H9 (cell line): ENCODE data around the gene MT4. TPM values are rescaled to one million over a fixed set of nuclear protein-coding genes. Genes with fewer than 3 reads are reported as not detected.

Experiments
- DNase-seq: peaks from one replicate; pipeline ENCODE4 v3.0.0-alpha.2; 2017
- H2AFZ ChIP-seq: one replicate; pipeline ENCODE4 v1.6.1; 2013; ENCODE audit warnings: mild to moderate bottlenecking, low read length, control low read depth, moderate library complexity
- H2AK5ac ChIP-seq: 2 replicates; pipeline ENCODE4 v1.6.1; 2013; ENCODE audit warnings: low read length, control low read depth, mixed read lengths; ENCODE audit not compliant: insufficient read length
- H2BK120ac ChIP-seq: one replicate; pipeline ENCODE4 v1.6.1; 2013; ENCODE audit warnings: low read depth, mild to moderate bottlenecking, low read length, control low read depth, inconsistent platforms; ENCODE audit not compliant: poor library complexity, severe bottlenecking
- H2BK12ac ChIP-seq: 2 replicates; pipeline ENCODE4 v1.6.1; 2013; ENCODE audit warnings: low read length, control low read depth, mixed read lengths, low read depth; ENCODE audit not compliant: insufficient read length
- H2BK15ac ChIP-seq: 2 replicates; pipeline ENCODE4 v1.6.1; 2013; ENCODE audit warnings: low read depth, low read length, control low read depth
- H2BK20ac ChIP-seq: one replicate; pipeline ENCODE4 v1.6.1; 2013; ENCODE audit warnings: low read depth, mild to moderate bottlenecking, low read length, control low read depth, inconsistent platforms; ENCODE audit not compliant: poor library complexity, severe bottlenecking
- H2BK5ac ChIP-seq: 2 replicates; pipeline ENCODE4 v1.6.1; 2013; ENCODE audit warnings: low read length, control low read depth, mixed read lengths; ENCODE audit not compliant: insufficient read length
- H3K14ac ChIP-seq: 2 replicates; pipeline ENCODE4 v1.6.1; 2013; ENCODE audit warnings: low read length, control low read depth; ENCODE audit not compliant: insufficient read depth
- H3K18ac ChIP-seq: 2 replicates; pipeline ENCODE4 v1.6.1; 2013; ENCODE audit warnings: low read depth, mild to moderate bottlenecking, mixed read lengths, low read length, control low read depth; ENCODE audit not compliant: insufficient read length
- H3K23ac ChIP-seq: 2 replicates; pipeline ENCODE4 v1.6.1; 2013; ENCODE audit warnings: low read length, control low read depth, mixed read lengths, low read depth; ENCODE audit not compliant: insufficient read length
- H3K23me2 ChIP-seq: 2 replicates; pipeline ENCODE4 v1.6.1; 2013; ENCODE audit warnings: low read depth, mild to moderate bottlenecking, mixed read lengths, low read length, control low read depth; ENCODE audit not compliant: insufficient read length, poor library complexity, severe bottlenecking
- H3K27ac ChIP-seq: 2 replicates; pipeline ENCODE4 v1.5.1; 2013; ENCODE audit warnings: low read length, control low read depth, mixed read lengths, low read depth; ENCODE audit not compliant: insufficient read length
- H3K27me3 ChIP-seq: 2 replicates; pipeline ENCODE4 v1.6.1; 2013; ENCODE audit warnings: low read length, control low read depth, inconsistent platforms; ENCODE audit not compliant: insufficient read depth
- H3K4ac ChIP-seq: 2 replicates; pipeline ENCODE4 v1.6.1; 2013; ENCODE audit warnings: low read depth, mild to moderate bottlenecking, control low read depth, inconsistent platforms, low read length, moderate library complexity
- H3K4me1 ChIP-seq: 2 replicates; pipeline ENCODE4 v1.6.1; 2013; ENCODE audit warnings: low read length, control low read depth, inconsistent platforms; ENCODE audit not compliant: insufficient read depth
- H3K4me2 ChIP-seq: 2 replicates; pipeline ENCODE4 v1.6.1; 2013; ENCODE audit warnings: low read length, control low read depth, mixed read lengths; ENCODE audit not compliant: insufficient read length, insufficient read depth
- H3K56ac ChIP-seq: 2 replicates; pipeline ENCODE4 v1.6.1; 2013; ENCODE audit warnings: low read depth, mild to moderate bottlenecking, mixed read lengths, low read length, control low read depth; ENCODE audit not compliant: insufficient read length
- H3K79me1 ChIP-seq: 2 replicates; pipeline ENCODE4 v1.6.1; 2013; ENCODE audit warnings: low read depth, mild to moderate bottlenecking, moderate library complexity, low read length, control low read depth, inconsistent platforms; ENCODE audit not compliant: insufficient read depth, poor library complexity, severe bottlenecking
- H3K79me2 ChIP-seq: 2 replicates; pipeline ENCODE4 v1.6.1; 2013; ENCODE audit warnings: low read length, control low read depth, inconsistent platforms; ENCODE audit not compliant: insufficient read depth
- H3K9ac ChIP-seq: 2 replicates; pipeline ENCODE4 v1.6.1; 2013; ENCODE audit warnings: low read length, control low read depth, mixed read lengths; ENCODE audit not compliant: insufficient read length; ENCODE audit errors: extremely low read depth
- H3K9me3 ChIP-seq: one replicate; pipeline ENCODE4 v1.6.1; 2013; ENCODE audit warnings: low read depth, low read length, inconsistent platforms; ENCODE audit not compliant: control insufficient read depth
- H3T11ph ChIP-seq: one replicate; pipeline ENCODE4 v1.6.1; 2013; ENCODE audit warnings: mild to moderate bottlenecking, low read length, control low read depth, inconsistent platforms
- H4K20me1 ChIP-seq: one replicate; pipeline ENCODE4 v1.6.1; 2013; ENCODE audit not compliant: control insufficient read depth, insufficient read length, insufficient read depth
- H4K5ac ChIP-seq: 2 replicates; pipeline ENCODE4 v1.6.1; 2013; ENCODE audit warnings: low read depth, mild to moderate bottlenecking, mixed read lengths, low read length, control low read depth; ENCODE audit not compliant: insufficient read length
- H4K8ac ChIP-seq: replicated peaks from 2 replicates; pipeline ENCODE4 v1.6.1; 2013; ENCODE audit warnings: low read length, control low read depth, mixed read lengths, low read depth; ENCODE audit not compliant: insufficient read length
- H4K91ac ChIP-seq: 2 replicates; pipeline ENCODE4 v1.6.1; 2013; ENCODE audit warnings: low read depth, mild to moderate bottlenecking, moderate library complexity, mixed read lengths, low read length, control low read depth; ENCODE audit not compliant: insufficient read length
- H3K27ac Mint-ChIP-seq, 3 experiments: 2 replicates in 2 of 3; 3 replicates in 1 of 3; pipeline ENCODE4 v1.8.0; 2020 to 2021; ENCODE audit warnings: mixed read lengths in 3 of 3, mild to moderate bottlenecking in 1 of 3, moderate library complexity in 1 of 3
- H3K27me3 Mint-ChIP-seq: 2 replicates; pipeline ENCODE4 v1.8.0; 2021; ENCODE audit warnings: low read depth, mild to moderate bottlenecking, moderate library complexity, mixed read lengths
- H3K36me3 Mint-ChIP-seq, 3 experiments: 2 replicates in 2 of 3; 3 replicates in 1 of 3; pipeline ENCODE4 v1.8.0; 2020 to 2021; ENCODE audit warnings: low read depth in 3 of 3, mixed read lengths in 3 of 3; ENCODE audit not compliant: insufficient read depth in 1 of 3
- H3K4me1 Mint-ChIP-seq, 2 experiments: 2 replicates each; pipeline ENCODE4 v1.8.0; 2020; ENCODE audit warnings: mixed read lengths in 2 of 2
- H3K4me3 Mint-ChIP-seq, 2 experiments: 2 replicates in 1 of 2; 3 replicates in 1 of 2; pipeline ENCODE4 v1.8.0; 2020 to 2021; ENCODE audit warnings: mild to moderate bottlenecking in 2 of 2, mixed read lengths in 2 of 2, moderate library complexity in 1 of 2
- H3K9me3 Mint-ChIP-seq, 2 experiments: 2 replicates in 1 of 2; 3 replicates in 1 of 2; pipeline ENCODE4 v1.8.0; 2020; ENCODE audit warnings: mild to moderate bottlenecking in 2 of 2, mixed read lengths in 2 of 2, moderate library complexity in 1 of 2
- CTCF ChIP-seq: fragments of 200-600 bp; sonication (generic); conservative IDR thresholded peaks from 3 replicates; pipeline ENCODE4 v1.8.0; 2021; ENCODE audit warnings: antibody characterized with exemption, mild to moderate bottlenecking
- WGBS: extraction: QIAGEN DNeasy Blood & Tissue Kit; methylation state at CpG from one replicate; pipeline ENCODE4 v1.1.7; 2013; ENCODE audit warnings: missing lambda C conversion rate, low lambda C conversion rate, mixed read lengths; ENCODE audit not compliant: insufficient read length; ENCODE audit errors: extremely low coverage; 5-methylcytosine and 5-hydroxymethylcytosine counted together
- total RNA-seq: library from RNA; stranded (reverse); gene quantifications from 2 replicates; pipeline ENCODE4 v1.2.1, GENCODE V29; 2021

The MT4 gene
- total RNA-seq, 1 experiment from 2014 or later: not detected

- Histone ChIP-seq H2AFZ (no peak overlapping the region), H3K9me3 (no peaks in the 10 kb centered on the region), H3K23ac (no peak overlapping the region), H3K27me3 (no peaks in the 10 kb centered on the region), H2BK20ac (no peak overlapping the region), H4K5ac (no peak overlapping the region), H3K4ac (no peak overlapping the region), H3K79me1 (no peaks in the 10 kb centered on the region), H3K56ac (no peak overlapping the region), H3K79me2 (no peaks in the 10 kb centered on the region), H2BK12ac (no peak overlapping the region), H3K4me2 (no peak overlapping the region), H3K4me1 (no peaks in the 10 kb centered on the region), H3K9ac (no peak overlapping the region), H2BK15ac (no peak overlapping the region), H3K23me2 (no peaks in the 10 kb centered on the region), H2BK120ac (no peak overlapping the region), H4K20me1 (no peaks in the 10 kb centered on the region), H2AK5ac (no peak overlapping the region), H4K8ac (no peak overlapping the region), H4K91ac (no peak overlapping the region), H3K14ac (no peak overlapping the region), H2BK5ac (no peak overlapping the region), H3K18ac (no peak overlapping the region), H3T11ph (no peak overlapping the region), H3K27ac (no peak overlapping the region)
- Mint-ChIP-seq H3K4me3 (no peak overlapping the region), H3K4me1 (no peaks in the 10 kb centered on the region; a peak in 1 of 4 replicates), H3K36me3 (no peaks in the 10 kb centered on the region), H3K27me3 (peaks cover 34% of the 10 kb centered on the region), H3K27ac (no peak overlapping the region), H3K9me3 (no peaks in the 10 kb centered on the region)
- TF ChIP-seq CTCF: no peak
- WGBS: no CpG with 5 or more reads among the region's 8 CpGs
- DNase-seq: no peak
These were observed 30.0 kb upstream of the MT4 start for GRCh38 chr16:56534847-56535383.
